Measurements from ENCODE around the gene FKRP. TPM values are rescaled to one million over a fixed set of nuclear protein-coding genes. Genes with fewer than 3 reads are reported as not detected.

FKRP gene
- total RNA-seq, 1 experiment from 2014 or later: 10.6 TPM

DNA sequence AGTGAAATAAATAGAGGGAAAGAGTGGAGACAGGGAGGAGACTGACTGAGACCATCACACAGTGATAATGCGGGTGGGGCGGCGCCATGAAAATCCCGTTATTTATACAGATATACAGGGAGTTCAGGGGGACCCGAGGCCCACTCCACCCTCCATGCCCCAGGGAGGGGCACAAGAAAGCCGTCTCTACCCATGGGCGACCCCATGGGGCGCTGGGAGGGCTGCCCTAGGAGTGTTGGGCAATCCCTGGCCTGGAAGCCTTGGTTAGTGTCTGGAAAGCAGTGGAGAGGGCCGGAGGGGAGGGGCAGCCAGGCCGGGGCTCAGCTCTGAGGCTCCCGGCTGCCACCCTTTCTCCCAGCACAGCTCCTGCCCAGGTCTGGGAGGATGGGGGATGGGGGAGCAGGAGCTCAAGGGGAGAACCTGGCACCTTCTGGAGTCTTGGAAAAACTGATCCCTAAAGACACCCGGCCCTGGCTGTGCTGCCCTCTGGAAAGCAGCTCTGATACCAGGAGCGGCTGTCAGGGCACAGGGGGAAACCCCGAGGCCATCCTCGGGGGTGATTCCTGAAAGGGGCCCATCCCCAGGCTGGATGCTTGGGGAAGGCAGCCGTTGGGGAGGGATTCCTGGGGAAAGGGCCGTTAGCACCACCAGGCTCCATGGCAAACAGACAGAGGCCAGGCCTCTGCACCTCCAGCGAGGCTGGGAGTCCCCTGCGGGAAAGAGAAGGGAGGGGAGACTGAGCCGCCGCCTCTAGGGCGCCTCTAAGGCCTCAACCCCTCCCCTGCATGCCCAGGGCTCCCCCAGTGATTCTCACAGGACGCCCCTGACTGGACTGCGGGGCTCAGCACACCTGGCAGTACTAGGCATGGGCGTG lies 26.0 kb upstream of the FKRP start:
- DNase-seq: no peak
- H3K9me3 ChIP-seq (ENCODE audit: insufficient read depth, low read depth): no peaks in the 10 kb centered on the region
- no peak overlapping the region for H3K27ac ChIP-seq
- H3K4me1 ChIP-seq (replicated peaks; ENCODE audit: insufficient read depth): peaks cover 17% of the 10 kb centered on the region
- H2AFZ ChIP-seq: no peak overlapping the region
- peaks cover 8% of the 10 kb centered on the region; the same call in 1 of the 2 replicates for H3K36me3 ChIP-seq (ENCODE audit: low read depth)
- H3K79me2 ChIP-seq (ENCODE audit: low read depth): peaks cover 20% of the 10 kb centered on the region
- H3K4me3 ChIP-seq: no peak overlapping the region
- H3K4me2 ChIP-seq: no peak overlapping the region
- TF ChIP-seq, protein P1, sequence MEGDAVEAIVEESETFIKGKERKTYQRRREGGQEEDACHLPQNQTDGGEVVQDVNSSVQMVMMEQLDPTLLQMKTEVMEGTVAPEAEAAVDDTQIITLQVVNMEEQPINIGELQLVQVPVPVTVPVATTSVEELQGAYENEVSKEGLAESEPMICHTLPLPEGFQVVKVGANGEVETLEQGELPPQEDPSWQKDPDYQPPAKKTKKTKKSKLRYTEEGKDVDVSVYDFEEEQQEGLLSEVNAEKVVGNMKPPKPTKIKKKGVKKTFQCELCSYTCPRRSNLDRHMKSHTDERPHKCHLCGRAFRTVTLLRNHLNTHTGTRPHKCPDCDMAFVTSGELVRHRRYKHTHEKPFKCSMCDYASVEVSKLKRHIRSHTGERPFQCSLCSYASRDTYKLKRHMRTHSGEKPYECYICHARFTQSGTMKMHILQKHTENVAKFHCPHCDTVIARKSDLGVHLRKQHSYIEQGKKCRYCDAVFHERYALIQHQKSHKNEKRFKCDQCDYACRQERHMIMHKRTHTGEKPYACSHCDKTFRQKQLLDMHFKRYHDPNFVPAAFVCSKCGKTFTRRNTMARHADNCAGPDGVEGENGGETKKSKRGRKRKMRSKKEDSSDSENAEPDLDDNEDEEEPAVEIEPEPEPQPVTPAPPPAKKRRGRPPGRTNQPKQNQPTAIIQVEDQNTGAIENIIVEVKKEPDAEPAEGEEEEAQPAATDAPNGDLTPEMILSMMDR (conservative IDR thresholded peaks at IDR 0.05): no peak
- TF ChIP-seq EZH2 (IDR thresholded peaks at IDR 0.05; ENCODE audit: low read depth): no peak
- ChIA-PET POLR2A (ENCODE audit: unreplicated experiment) (no interaction called here), CTCF (no interaction called here)
- no peaks in the 10 kb centered on the region for H3K9me2 ChIP-seq (ENCODE audit: insufficient read depth)
- no peaks in the 10 kb centered on the region for H4K20me1 ChIP-seq (ENCODE audit: insufficient read depth)
- intact Hi-C loops (cut with micrococcal nuclease; ENCODE audit: unreplicated experiment): no loop called here
- no TSS peak for BruUV-seq (replicated peaks)
- peaks cover 40% of the 10 kb centered on the region; the same call in 1 of the 2 replicates for H3F3A ChIP-seq (ENCODE audit: insufficient read depth, low read depth)
- no peaks in the 10 kb centered on the region for H3K27me3 ChIP-seq (ENCODE audit: insufficient read depth, low read depth)

DNA sequence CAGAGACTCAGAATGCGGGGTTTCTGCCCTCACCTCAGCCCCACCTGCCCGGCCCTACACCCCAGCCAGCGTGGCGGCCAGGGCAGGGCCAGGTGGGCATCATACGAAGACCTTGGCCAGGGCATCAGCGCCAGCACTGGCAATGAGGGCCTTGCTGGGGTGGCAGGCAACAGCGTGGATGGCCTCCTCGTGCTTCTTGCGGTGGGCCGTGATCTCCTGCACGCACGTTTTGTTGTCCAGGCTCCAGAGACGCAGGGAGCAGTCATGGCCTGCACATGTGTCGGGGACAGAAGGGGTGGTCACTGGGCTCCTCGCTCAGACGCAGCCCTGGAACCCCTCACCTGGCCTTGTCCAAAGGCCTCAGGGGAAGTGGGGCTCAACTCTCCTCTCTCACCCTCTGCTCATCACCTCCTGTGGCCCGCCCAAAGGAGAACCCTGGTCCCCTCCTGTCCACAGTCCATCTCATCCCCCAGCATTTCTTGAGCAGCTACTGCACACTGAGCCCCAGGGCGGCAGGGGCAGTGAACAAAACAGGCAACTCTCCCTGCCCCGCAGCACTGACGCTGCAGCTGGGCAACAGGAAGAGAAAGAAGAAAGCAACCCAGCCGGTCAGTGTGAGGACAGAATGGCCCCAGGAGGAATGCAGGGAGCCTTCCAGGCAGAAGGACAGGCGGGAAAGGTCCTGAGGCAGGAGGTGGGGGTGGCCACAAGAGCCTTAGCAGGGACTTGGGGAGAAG lies 25.2 kb upstream of the FKRP start:
- no peak overlapping the region for H3K4me2 ChIP-seq
- peaks cover 11% of the 10 kb centered on the region for H3K79me2 ChIP-seq (ENCODE audit: low read depth)
- ChIA-PET CTCF (no interaction called here), POLR2A (ENCODE audit: unreplicated experiment) (no interaction called here)
- TF ChIP-seq, protein P1 (conservative IDR thresholded peaks at IDR 0.05): no peak
- H2AFZ ChIP-seq: no peak overlapping the region
- no peaks in the 10 kb centered on the region for H3K9me2 ChIP-seq (ENCODE audit: insufficient read depth)
- no peaks in the 10 kb centered on the region for H3K9me3 ChIP-seq (ENCODE audit: insufficient read depth, low read depth)
- no peaks in the 10 kb centered on the region for H4K20me1 ChIP-seq (ENCODE audit: insufficient read depth)
- peaks cover 8% of the 10 kb centered on the region; the same call in 1 of the 2 replicates for H3K36me3 ChIP-seq (ENCODE audit: low read depth)
- peaks cover 36% of the 10 kb centered on the region; the same call in 1 of the 2 replicates for H3F3A ChIP-seq (ENCODE audit: insufficient read depth, low read depth)
- intact Hi-C loops (cut with micrococcal nuclease; ENCODE audit: unreplicated experiment): no loop called here
- H3K27ac ChIP-seq: no peak overlapping the region
- no TSS peak for BruUV-seq (replicated peaks)
- peaks cover 9% of the 10 kb centered on the region for H3K4me1 ChIP-seq (replicated peaks; ENCODE audit: insufficient read depth)
- no peaks in the 10 kb centered on the region for H3K27me3 ChIP-seq (ENCODE audit: insufficient read depth, low read depth)
- peak in 1 of 2 experiments; percentile 4 for DNase-seq
- no peak overlapping the region for H3K4me3 ChIP-seq

DNA sequence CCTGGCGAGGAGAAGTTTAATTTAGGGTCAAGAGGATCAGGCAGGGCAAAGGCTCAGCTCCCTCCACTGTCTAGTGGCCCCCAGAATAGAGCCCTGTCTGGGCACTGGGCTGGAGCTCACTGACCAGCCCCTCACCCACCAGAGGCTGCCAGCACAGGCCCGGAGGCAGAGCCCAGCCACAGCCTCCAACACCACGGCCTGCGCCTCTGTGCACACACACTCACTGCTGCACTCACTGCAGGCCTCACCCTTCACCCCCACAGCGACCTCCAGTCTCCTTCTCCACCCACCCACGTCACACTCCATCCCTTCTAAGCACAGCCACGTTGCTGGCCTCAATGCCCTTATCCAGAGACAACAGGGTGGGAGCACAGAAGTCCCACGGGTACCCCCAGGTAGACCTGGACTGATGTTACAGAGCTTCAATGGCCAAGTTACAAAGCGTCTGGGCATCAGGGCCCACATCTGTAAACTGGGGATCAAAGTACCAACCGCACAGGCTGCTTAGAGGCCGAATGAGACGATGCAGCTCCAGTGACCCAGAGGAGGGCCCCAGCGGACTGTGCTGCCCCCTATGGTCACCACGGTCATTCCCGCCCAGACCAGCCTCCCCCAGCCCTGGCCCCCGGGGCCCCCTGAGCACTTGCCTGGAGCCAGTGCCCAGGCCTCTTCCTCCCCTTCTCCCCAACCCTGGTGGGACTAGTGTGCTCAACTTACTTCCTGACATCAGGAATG lies 24.4 kb upstream of the FKRP start:
- Histone ChIP-seq H3K79me2 (ENCODE audit: low read depth) (peaks cover 4% of the 10 kb centered on the region), H3K36me3 (ENCODE audit: low read depth) (peaks cover 8% of the 10 kb centered on the region; the same call in 1 of the 2 replicates), H3K4me3 (no peak overlapping the region), H3K9me3 (ENCODE audit: insufficient read depth, low read depth) (no peaks in the 10 kb centered on the region), H2AFZ (no peak overlapping the region), H3K4me2 (no peak overlapping the region), H3K4me1 (replicated peaks; ENCODE audit: insufficient read depth) (peaks cover 8% of the 10 kb centered on the region), H4K20me1 (ENCODE audit: insufficient read depth) (no peaks in the 10 kb centered on the region), H3K27me3 (ENCODE audit: insufficient read depth, low read depth) (no peaks in the 10 kb centered on the region), H3K9me2 (ENCODE audit: insufficient read depth) (no peaks in the 10 kb centered on the region), H3K27ac (no peak overlapping the region), H3F3A (ENCODE audit: insufficient read depth, low read depth) (peaks cover 36% of the 10 kb centered on the region; the same call in 1 of the 2 replicates)
- BruUV-seq (replicated peaks): no TSS peak
- no peak for DNase-seq
- POLR2A ChIA-PET (ENCODE audit: unreplicated experiment): no interaction called here
- CTCF ChIA-PET: no interaction called here
- TF ChIP-seq, protein P1 (conservative IDR thresholded peaks at IDR 0.05): peak; percentile 33; the same call in 1 of the 2 replicates
- TF ChIP-seq EZH2 (IDR thresholded peaks at IDR 0.05; ENCODE audit: low read depth): no peak
- intact Hi-C loops (cut with micrococcal nuclease; ENCODE audit: unreplicated experiment): no loop called here

Data from PC-9 (cell line).